HG02884 (cell line): Measurements from ENCODE around the gene POU3F3.

Experiments
- ATAC-seq: cut with Tn5 transposase; IDR thresholded peaks from one replicate; pipeline ENCODE4 v1.9.1; 2021; ENCODE audit warnings: mild to moderate bottlenecking, moderate library complexity; ENCODE audit not compliant: unreplicated experiment

POU3F3 gene

DNA sequence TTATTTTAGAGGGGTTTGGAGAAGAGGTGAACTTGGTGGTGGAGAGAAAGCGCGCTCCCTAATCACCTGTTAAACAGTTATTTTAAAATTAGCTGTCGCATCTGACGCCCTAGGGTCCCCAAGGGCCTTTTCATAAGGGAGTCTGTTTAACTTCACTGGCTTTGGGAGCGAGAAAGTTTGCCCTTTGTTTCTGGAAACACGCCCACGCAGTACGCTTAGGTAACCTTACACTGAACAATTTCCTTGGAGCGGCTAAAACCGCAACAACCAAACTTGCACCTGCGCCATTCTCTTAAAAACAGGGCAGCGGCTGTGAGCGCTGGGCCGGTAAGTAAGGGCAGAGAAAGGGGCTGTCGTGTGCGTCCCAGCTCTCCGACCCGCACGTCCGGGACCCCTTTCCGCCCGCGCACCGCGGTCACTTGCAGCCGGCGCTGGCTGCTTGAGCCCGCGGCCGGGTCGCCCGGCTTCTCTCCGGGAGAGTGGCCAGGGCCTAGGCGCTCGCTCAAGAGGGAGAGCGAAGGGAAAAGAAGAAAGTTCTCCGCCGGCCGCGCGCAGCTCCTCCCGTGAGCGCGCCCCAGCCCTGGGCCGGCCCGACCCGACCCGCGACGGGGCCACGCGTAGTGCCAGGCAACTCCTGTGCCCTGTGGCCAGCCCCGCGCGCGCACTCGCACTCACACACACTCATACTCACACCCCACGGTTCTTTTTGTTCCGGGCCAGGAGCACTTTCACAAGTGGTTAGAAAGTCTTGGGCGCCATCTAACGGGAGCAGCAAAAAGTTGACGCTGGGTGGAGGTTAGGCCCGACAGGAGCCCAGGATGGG lies 19.2 kb downstream of the POU3F3 start:
- peak; percentile 92 for ATAC-seq

- ATAC-seq: no peak
Observed at GRCh38 chr2:104873689-104874054, 19.8 kb downstream of the POU3F3 start.

DNA sequence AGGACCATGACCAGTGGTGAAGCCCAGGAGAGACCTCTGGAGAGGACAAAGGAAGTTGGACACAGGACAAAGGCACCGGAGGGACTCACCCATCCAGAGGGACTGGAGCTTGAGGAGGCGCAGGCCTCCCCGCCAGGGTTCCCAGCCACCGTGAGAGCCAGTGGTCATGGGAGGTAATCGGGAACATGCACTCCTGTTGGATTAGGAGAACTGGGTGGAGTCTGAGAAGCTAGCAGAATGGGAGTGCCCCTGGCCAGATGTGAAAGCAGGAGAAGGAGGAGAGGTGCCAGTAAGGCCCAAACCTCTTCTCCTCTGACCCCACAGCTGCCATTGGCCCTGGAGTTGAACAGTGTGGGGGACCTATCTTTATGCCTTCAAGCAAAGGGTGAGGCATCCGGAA lies 20.3 kb downstream of the POU3F3 start:
- ATAC-seq: no peak

GRCh38 chr2:104875262-104875661 lies 21.3 kb downstream of the POU3F3 start:
- no peak for ATAC-seq

DNA sequence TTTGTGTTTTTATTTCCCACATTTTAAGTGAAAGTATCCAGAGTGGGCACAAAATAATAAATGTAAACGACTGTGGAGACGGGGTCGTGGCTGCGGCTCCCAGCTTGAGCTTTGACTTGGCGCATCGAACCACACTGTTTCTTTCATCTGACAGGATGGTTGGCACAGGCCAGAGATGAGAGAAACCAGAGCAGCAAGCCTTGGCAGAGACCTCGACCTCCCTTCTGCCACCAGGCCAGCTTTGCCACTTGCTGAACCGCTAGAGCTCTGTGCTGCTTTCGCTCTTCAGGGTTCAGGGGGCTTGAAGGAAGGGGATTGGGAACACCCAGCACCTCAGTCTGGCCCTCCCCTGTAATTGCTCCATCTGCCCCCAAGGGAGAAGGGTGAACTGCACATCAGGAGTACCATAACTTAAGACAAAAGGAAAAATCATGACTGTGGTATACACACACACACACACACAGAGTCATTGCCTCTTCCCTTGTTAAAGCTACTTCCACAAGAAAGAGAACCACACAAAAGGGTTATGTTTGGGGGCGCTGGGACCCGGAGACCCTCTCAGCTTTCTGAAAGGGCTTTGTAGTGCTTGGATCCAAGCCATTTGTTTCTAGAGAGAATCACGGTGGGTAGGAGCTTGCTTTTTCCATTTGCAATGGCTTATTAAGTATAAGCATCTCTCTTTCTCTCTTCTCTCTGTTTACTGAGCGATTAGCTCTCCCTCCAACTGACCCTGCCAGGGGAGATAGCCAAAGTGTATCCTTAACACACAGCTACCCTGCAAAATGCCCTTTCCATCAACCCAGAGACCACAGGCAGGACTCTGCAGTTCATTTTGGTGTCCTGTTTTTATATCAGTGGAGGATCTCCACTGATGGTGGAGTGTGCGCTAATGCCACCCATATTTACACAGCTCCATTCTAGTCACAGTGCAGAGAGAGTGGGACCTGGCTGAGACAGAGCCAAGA lies 23.0 kb downstream of the POU3F3 start:
- no peak for ATAC-seq

- no peak for ATAC-seq
Observed at GRCh38 chr2:104878863-104879512, 25.1 kb downstream of the POU3F3 start.

DNA sequence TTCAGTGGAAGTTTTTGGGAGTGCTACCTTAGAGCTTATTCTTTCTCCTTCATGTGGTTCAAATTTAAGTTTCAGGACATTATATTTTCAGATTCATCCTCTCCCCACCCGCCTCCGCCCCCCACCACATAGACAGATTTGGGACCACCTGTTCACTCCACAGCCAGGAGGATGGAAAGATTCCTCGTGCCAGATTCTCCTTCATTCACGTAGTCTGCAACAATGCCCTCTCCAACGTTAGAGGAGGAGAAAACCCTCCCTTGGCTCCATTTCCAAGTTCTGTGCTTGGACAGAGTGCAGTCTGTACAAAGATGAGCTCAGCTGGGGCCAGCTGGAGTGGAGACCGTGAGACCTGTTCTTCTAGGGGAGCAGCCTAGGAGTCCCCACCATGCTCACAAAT lies 26.2 kb downstream of the POU3F3 start:
- no peak for ATAC-seq

GRCh38 chr2:104883357-104883756 lies 29.4 kb downstream of the POU3F3 start:
- peak; percentile 53 for ATAC-seq

DNA sequence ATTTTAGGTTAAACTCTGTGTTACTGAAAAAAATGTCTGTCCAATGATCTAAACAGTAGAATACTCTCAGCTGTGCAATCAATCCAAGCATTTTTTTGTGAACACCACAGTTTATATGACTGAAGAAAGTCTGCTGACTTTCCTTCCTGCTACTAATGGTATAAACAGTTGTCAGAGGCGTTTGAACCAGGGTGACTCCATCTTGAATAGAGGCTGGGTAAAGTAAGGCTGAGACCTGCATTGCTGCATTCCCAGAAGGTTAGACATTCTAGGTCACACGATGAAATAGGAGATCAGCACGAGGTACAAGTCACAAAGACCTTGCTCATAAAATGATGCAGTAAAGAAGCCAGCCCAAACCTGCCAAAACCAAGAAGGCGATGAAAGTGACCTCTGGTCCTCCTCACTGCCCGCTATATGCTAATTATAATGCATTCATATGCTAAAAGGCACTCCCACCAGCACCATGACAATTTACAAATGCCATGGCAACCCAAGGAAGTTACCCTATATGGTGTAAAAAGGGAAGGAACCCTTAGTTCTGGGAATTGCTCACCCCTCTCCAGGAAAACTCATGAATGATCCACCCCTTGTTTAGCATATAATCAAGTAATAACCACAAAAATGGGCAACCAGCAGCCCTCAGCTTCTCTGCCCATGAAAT lies 31.3 kb downstream of the POU3F3 start:
- no peak for ATAC-seq

GRCh38 chr2:104887676-104888075 lies 33.8 kb downstream of the POU3F3 start:
- no peak for ATAC-seq

DNA sequence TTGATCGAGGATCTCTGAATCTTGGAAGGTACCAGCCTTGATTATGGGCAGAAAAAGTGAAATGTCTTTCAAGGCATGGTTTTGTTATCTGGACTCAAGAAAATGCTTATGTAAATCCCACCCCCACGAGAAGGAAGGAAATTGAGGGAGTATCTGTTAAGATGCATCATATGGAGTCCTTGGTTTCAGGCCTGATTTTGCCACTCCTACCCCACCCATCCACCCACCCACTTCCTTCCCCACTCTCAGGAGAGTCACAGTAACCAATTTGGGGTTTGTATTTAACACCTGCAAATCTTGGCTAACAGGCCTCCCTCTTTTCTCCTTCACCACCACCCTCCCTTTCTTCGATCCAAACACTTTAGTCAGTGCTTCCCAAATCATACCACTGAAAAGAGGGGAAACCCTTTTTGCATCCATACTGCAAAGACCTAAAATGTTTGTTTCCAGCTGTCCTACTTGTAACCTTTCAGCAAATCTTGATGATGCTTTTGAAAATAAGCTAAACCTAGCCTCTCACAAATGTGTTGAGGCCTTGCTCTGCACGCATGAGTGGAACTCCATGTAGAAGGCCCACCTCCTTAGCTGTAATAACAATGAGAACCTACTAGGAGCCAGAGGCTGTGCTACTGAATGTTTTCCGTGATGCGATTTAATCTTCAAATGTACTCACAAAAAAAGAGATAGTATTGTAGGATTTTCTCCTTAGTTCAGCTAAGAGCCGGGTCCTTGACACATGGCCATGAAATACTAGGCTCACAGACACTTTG lies 34.8 kb downstream of the POU3F3 start:
- ATAC-seq: peak; percentile 50

- peak; percentile 68 for ATAC-seq
Observed at GRCh38 chr2:104889291-104889959, 35.5 kb downstream of the POU3F3 start.

GRCh38 chr2:104889960-104890684 lies 36.2 kb downstream of the POU3F3 start:
- ATAC-seq: no peak

DNA sequence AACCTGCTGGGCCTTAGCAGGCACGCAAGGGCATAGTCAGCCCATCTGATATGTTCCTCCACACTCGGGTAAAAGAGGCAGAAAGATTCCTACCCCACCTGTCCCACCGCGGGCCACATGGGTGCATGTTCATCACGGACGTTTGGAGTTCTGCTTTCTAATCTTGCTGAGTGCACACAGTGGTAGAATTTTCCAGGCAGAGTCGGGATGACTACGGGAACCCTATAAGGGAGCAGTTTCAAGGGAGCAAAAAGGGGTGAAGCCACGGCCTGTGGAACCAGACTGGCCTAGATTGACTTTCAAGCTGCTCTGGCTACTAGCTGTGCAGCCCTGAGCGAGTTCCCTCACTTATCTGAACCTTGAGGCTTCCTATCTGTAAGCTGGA lies 36.8 kb downstream of the POU3F3 start:
- no peak for ATAC-seq

GRCh38 chr2:104891145-104891544 lies 37.2 kb downstream of the POU3F3 start:
- ATAC-seq: no peak

GRCh38 chr2:104896446-104896845 lies 42.5 kb downstream of the POU3F3 start:
- no peak for ATAC-seq

- ATAC-seq: no peak
Observed at GRCh38 chr2:104897515-104898184, 43.7 kb downstream of the POU3F3 start.

DNA sequence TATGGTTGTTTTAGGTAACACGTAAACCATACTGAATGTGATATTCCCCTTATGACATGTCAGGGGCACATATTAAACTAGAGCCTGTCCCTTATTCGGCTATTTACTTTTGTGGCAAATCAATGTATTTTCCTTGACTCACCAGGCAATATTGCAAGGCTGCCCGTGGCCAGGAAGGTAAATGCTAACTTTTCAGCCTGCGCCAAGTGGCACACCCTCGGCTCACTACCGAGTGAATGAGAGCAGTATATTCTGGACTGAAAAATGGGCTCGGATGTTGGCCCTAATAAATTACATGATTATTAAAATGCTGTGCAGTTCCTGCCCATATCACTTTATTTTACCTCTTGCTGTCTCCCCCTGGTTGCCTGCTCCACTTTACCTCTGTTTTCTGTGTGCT lies 46.7 kb downstream of the POU3F3 start:
- no peak for ATAC-seq
